Body of pancreas (tissue), 4 donors: ENCODE data around the gene FTCD.

ENCODE experiments used
- CTCF ChIP-seq, 7 experiments: fragments of 450-650 bp in 4 of 7; fragments of 200-600 bp in 3 of 7; sonication (generic) in 3 of 7; IDR thresholded peaks; one replicate each; pipeline ENCODE4 v1.5.1; 2016 to 2019; ENCODE audit warnings: antibody characterized with exemption in 7 of 7
- POLR2A ChIP-seq, 3 donors: fragments of 450-650 bp; IDR thresholded peaks; one replicate each; pipeline ENCODE4 v1.6.1; 2016; ENCODE audit warnings: antibody characterized with exemption in 3 of 3, mild to moderate bottlenecking in 2 of 3

GRCh38 chr21:46111857-46112724 is 43.3 kb downstream of the FTCD start:
- TF ChIP-seq CTCF (IDR thresholded peaks at IDR 0.05) (no peak), POLR2A (IDR thresholded peaks at IDR 0.05) (no peak)
